B cell (primary cell): ENCODE data around the gene C5. TPM values are rescaled to one million over a fixed set of nuclear protein-coding genes. Genes with fewer than 3 reads are reported as not detected.
A peak's percentile ranks its signal among the peaks of the same experiment; 100 is the strongest.

ENCODE experiments used
- ATAC-seq: fragments of 200-7000 bp; cut with Tn5 transposase; one replicate; pipeline ENCODE4 v1.10.0; 2021; ENCODE audit warnings: low read depth, mild to moderate bottlenecking, moderate number of reproducible peaks, moderate library complexity
- CTCF ChIA-PET: fragments of 350-600 bp; sonication (Branson Sonifier 250); formaldehyde crosslinking; loops from one replicate; lab custom pipeline; 2021; ENCODE audit warnings: antibody characterized with exemption, inconsistent platforms; lab: Charles Lee
- POLR2A ChIA-PET: fragments of 350-600 bp; sonication (Branson Sonifier 250); formaldehyde crosslinking; loops from one replicate; lab custom pipeline; 2021; ENCODE audit warnings: antibody characterized with exemption; lab: Charles Lee
- DNase-seq: peaks from one replicate; pipeline ENCODE4 v3.0.0; 2013
- H2AFZ ChIP-seq: 2 replicates; pipeline ENCODE4 v1.6.1; 2012; ENCODE audit warnings: mild to moderate bottlenecking, low read depth, low read length; ENCODE audit not compliant: insufficient read depth, poor library complexity, severe bottlenecking
- H3K27ac ChIP-seq, 2 donors: 1 replicate in 1 of 2; 2 replicates in 1 of 2; pipeline ENCODE4 v1.5.1; 2012 to 2013; ENCODE audit warnings: low read length in 2 of 2, mild to moderate bottlenecking in 2 of 2, moderate library complexity in 1 of 2
- H3K27me3 ChIP-seq, 4 experiments: fragments of 200-600 bp in 1 of 4; sonication (generic) in 1 of 4; replicated peaks in 1 of 4; 1 replicate in 2 of 4; 2 replicates in 2 of 4; pipeline versions ENCODE4 v1.6.1 to v1.7.0; 2013 to 2016; ENCODE audit warnings: low read length in 3 of 4, mild to moderate bottlenecking in 2 of 4, mixed read lengths in 1 of 4, moderate library complexity in 1 of 4; ENCODE audit not compliant: insufficient read depth in 4 of 4, control insufficient read depth in 3 of 4; ENCODE audit errors: control extremely low read depth in 1 of 4
- H3K36me3 ChIP-seq, 2 experiments: replicated peaks in 1 of 2; 1 replicate in 1 of 2; 2 replicates in 1 of 2; pipeline versions ENCODE4 v1.6.1 to v1.7.1; 2013; ENCODE audit warnings: low read length in 1 of 2; ENCODE audit not compliant: insufficient read depth in 2 of 2, control insufficient read depth in 1 of 2; ENCODE audit errors: control extremely low read depth in 1 of 2, extremely low read depth in 1 of 2
- H3K4me1 ChIP-seq, 2 donors: fragments of 200-600 bp in 1 of 2; sonication (generic) in 1 of 2; 1 replicate in 1 of 2; 2 replicates in 1 of 2; pipeline versions ENCODE4 v1.5.1 to v1.6.1; 2013 to 2017; ENCODE audit warnings: low read length in 2 of 2; ENCODE audit not compliant: control insufficient read depth in 2 of 2, insufficient read depth in 2 of 2
- H3K4me2 ChIP-seq: replicated peaks from 2 replicates; pipeline ENCODE3; 2012; ENCODE audit warnings: mild to moderate bottlenecking, low read depth, low read length; ENCODE audit not compliant: poor library complexity, severe bottlenecking
- H3K4me3 ChIP-seq, 5 experiments: fragments of 200-600 bp in 1 of 5; sonication (generic) in 1 of 5; 1 replicate in 3 of 5; 2 replicates in 2 of 5; pipeline versions ENCODE4 v1.5.1 to v1.7.0; 2011 to 2016; ENCODE audit warnings: low read length in 4 of 5, mild to moderate bottlenecking in 4 of 5, low read depth in 2 of 5, control low read depth in 1 of 5, moderate library complexity in 1 of 5; ENCODE audit not compliant: insufficient read depth in 1 of 5; ENCODE audit errors: control extremely low read depth in 1 of 5, extremely low read depth in 1 of 5
- H3K79me2 ChIP-seq: fragments of 200-600 bp; sonication (generic); one replicate; pipeline ENCODE4 v1.6.0; 2016; ENCODE audit warnings: low read length; ENCODE audit not compliant: control insufficient read depth, insufficient read depth
- H3K9ac ChIP-seq: fragments of 200-600 bp; sonication (generic); 2 replicates; pipeline ENCODE4 v1.6.1; 2017; ENCODE audit warnings: mild to moderate bottlenecking, low read length, moderate library complexity
- H3K9me3 ChIP-seq, 3 donors: one replicate each; pipeline versions ENCODE4 v1.6.1 to v1.7.1; 2013; ENCODE audit warnings: low read length in 2 of 3; ENCODE audit not compliant: control insufficient read depth in 2 of 3, insufficient read depth in 1 of 3; ENCODE audit errors: control extremely low read depth in 1 of 3
- H4K20me1 ChIP-seq: 2 replicates; pipeline ENCODE4 v1.6.0; 2012; ENCODE audit warnings: mild to moderate bottlenecking, low read length; ENCODE audit not compliant: insufficient read depth, control insufficient read depth, poor library complexity, severe bottlenecking
- H3K27ac Mint-ChIP-seq: one replicate; pipeline ENCODE4 v1.8.0; 2021; ENCODE audit warnings: mixed read lengths
- H3K27me3 Mint-ChIP-seq: one replicate; pipeline ENCODE4 v1.8.0; 2021; ENCODE audit warnings: mixed read lengths
- H3K4me1 Mint-ChIP-seq: one replicate; pipeline ENCODE4 v1.8.0; 2021; ENCODE audit warnings: mixed read lengths
- H3K4me3 Mint-ChIP-seq: one replicate; pipeline ENCODE4 v1.8.0; 2021; ENCODE audit warnings: mixed read lengths
- H3K9me3 Mint-ChIP-seq: one replicate; pipeline ENCODE4 v1.8.0; 2022; ENCODE audit warnings: mixed read lengths; ENCODE audit not compliant: insufficient read depth
- EZH2 ChIP-seq: IDR thresholded peaks from 2 replicates; pipeline ENCODE4 v1.6.1; 2012; ENCODE audit warnings: borderline replicate concordance, low read depth, mild to moderate bottlenecking, moderate library complexity, low read length; ENCODE audit not compliant: insufficient read depth, poor library complexity, severe bottlenecking
- WGBS: methylation state at CpG from one replicate; pipeline ENCODE4 v1.1.5; 2013; ENCODE audit warnings: missing lambda C conversion rate; ENCODE audit not compliant: insufficient coverage; 5-methylcytosine and 5-hydroxymethylcytosine counted together
- intact Hi-C: fragments of 100-400 bp; cut with micrococcal nuclease; formaldehyde crosslinking; loops from one replicate; pipeline ENCODE4 v1.10.0; 2022
- polyA plus RNA-seq: library from polyadenylated mRNA; depleted of rRNA; stranded (reverse); fragments of >200 nt; gene quantifications from 2 replicates; pipeline ENCODE4 v1.2.3, GENCODE V29; 2012
- total RNA-seq, 2 donors: library from RNA; stranded (reverse); fragments of 120-200 nt in 1 of 2; gene quantifications; 1 replicate in 1 of 2; 2 replicates in 1 of 2; pipeline versions ENCODE4 v1.2.3 to v1.2.4, GENCODE V29; 2013 to 2022
- TF ChIP-seq, protein P1 (sequence below): fragments of 200-600 bp; IDR thresholded peaks from one replicate; pipeline ENCODE4 v1.8.0; 2022; ENCODE audit warnings: antibody characterized with exemption, mild to moderate bottlenecking

C5 gene
- total and polyA plus RNA-seq, 2 donors (not counting 1 experiment from before 2014, with no cell fraction given) = 2.7 to 10.4 TPM

- CTCF ChIA-PET = interaction anchor here (0.7 to 9.6 kb wide), 13 partner anchors 9 to 177 kb away, joined by 3 to 102 read pairs (median 3); no protein-coding TSS in a partner anchor
- H2AFZ ChIP-seq = peak overlapping the region; percentile 34
- H3K27ac Mint-ChIP-seq = peak overlapping the region; percentile 98
- H3K79me2 ChIP-seq = no peaks in the 10 kb centered on the region
- ATAC-seq = peak; percentile 61
- H3K9me3 ChIP-seq = no peaks in the 10 kb centered on the region
- H3K27ac ChIP-seq = peak overlapping the region; percentile 97 to 99
- peak overlapping the region in 4 of 5 experiments; percentile 1 to 53 (median 37) for H3K4me3 ChIP-seq
- peak overlapping the region; percentile 75 for H3K4me2 ChIP-seq
- WGBS = 20% methylated on average over 4 of the region's 4 CpGs
- H3K36me3 ChIP-seq = no peaks in the 10 kb centered on the region
- H3K9me3 Mint-ChIP-seq = no peaks in the 10 kb centered on the region
- POLR2A ChIA-PET = interaction anchor here (0.7 to 1.7 kb wide), 6 partner anchors 15 to 138 kb away, joined by 4 to 10 read pairs (median 5); partner anchors contain the start of genes FBXW2 and PHF19
- no peaks in the 10 kb centered on the region for H3K27me3 ChIP-seq
- peaks cover 88 to 90% of the 10 kb centered on the region in 2 donors for H3K4me1 ChIP-seq
- intact Hi-C loops = loop anchor here (1.0 to 5.0 kb wide), 7 partner anchors 13 to 349 kb away; partner anchors contain the start of genes CDK5RAP2 and RAB14
- H3K4me1 Mint-ChIP-seq = peaks cover 85% of the 10 kb centered on the region
- H3K4me3 Mint-ChIP-seq = peak overlapping the region; percentile 83
- peak overlapping the region; percentile 60 for H3K9ac ChIP-seq
- H3K27me3 Mint-ChIP-seq = no peaks in the 10 kb centered on the region
- TF ChIP-seq, protein P1, sequence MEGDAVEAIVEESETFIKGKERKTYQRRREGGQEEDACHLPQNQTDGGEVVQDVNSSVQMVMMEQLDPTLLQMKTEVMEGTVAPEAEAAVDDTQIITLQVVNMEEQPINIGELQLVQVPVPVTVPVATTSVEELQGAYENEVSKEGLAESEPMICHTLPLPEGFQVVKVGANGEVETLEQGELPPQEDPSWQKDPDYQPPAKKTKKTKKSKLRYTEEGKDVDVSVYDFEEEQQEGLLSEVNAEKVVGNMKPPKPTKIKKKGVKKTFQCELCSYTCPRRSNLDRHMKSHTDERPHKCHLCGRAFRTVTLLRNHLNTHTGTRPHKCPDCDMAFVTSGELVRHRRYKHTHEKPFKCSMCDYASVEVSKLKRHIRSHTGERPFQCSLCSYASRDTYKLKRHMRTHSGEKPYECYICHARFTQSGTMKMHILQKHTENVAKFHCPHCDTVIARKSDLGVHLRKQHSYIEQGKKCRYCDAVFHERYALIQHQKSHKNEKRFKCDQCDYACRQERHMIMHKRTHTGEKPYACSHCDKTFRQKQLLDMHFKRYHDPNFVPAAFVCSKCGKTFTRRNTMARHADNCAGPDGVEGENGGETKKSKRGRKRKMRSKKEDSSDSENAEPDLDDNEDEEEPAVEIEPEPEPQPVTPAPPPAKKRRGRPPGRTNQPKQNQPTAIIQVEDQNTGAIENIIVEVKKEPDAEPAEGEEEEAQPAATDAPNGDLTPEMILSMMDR = no peak
- no peak for TF ChIP-seq EZH2
- DNase-seq = peak; percentile 90
- no peaks in the 10 kb centered on the region for H4K20me1 ChIP-seq
These were observed 118.6 kb downstream of the C5 start for GRCh38 chr9:120931231-120932085.
